ENCODE results near the gene SELENOO. TPM values are rescaled to one million over a fixed set of nuclear protein-coding genes. Genes with fewer than 3 reads are reported as not detected.
"Not testable (repeated sequence)": the region's sequence is repeated elsewhere in the genome, so short reads cannot be mapped to it uniquely, and the experiment has no call there.

Gene SELENOO
- total RNA-seq, 1 donor from 2014 or later = 28.3 TPM

DNA sequence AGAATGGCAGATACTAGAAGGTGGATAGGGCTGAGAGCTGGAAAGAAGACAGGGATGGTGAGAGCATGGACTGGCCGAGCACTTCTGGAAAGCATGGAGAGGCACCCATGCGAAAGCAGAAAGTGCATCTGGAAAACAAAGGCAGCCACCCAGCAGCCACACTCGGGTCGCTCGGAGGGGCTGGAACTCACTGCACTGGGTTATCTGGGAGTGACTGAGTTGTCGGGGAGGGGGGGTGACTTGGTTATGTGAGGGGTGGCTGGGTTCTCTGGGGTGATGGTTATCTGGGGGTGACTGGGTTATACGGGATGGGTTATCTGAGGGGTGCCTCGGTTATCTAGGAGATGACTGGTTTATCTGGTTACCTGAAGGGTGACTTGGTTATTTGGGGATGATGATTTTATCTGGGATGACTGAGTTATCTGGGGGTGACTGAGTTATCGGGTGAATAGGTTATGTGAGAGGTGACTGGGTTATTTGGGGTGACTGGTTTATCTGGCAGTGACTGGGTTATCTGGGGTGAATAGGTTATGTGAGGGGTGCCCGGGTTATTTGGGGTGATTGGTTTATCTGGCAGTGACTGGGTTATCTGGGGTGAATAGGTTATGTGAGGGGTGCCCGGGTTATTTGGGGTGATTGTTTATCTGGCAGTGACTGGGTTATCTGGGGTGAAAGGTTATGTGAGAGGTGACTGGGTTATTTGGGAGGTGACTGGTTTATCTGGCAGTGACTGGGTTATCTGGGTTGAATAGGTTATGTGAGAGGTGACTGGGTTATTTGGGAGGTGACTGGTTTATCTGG, 32.9 kb upstream of the SELENOO start:
- H3K4me3 Mint-ChIP-seq = peak overlapping the region; percentile 74
- no peaks in the 10 kb centered on the region for H3K9me3 Mint-ChIP-seq
- TF ChIP-seq, protein P1, sequence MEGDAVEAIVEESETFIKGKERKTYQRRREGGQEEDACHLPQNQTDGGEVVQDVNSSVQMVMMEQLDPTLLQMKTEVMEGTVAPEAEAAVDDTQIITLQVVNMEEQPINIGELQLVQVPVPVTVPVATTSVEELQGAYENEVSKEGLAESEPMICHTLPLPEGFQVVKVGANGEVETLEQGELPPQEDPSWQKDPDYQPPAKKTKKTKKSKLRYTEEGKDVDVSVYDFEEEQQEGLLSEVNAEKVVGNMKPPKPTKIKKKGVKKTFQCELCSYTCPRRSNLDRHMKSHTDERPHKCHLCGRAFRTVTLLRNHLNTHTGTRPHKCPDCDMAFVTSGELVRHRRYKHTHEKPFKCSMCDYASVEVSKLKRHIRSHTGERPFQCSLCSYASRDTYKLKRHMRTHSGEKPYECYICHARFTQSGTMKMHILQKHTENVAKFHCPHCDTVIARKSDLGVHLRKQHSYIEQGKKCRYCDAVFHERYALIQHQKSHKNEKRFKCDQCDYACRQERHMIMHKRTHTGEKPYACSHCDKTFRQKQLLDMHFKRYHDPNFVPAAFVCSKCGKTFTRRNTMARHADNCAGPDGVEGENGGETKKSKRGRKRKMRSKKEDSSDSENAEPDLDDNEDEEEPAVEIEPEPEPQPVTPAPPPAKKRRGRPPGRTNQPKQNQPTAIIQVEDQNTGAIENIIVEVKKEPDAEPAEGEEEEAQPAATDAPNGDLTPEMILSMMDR (IDR thresholded peaks at IDR 0.05; ENCODE audit: unreplicated experiment) = no peak
- DNase-seq (ENCODE audit: low spot score in 2 of 2, unreplicated experiment in 2 of 2) = no peak
- H3K27me3 Mint-ChIP-seq (ENCODE audit: low read depth) = peaks cover 26% of the 10 kb centered on the region
- peaks cover 8% of the 10 kb centered on the region for H3K4me1 Mint-ChIP-seq
- no peaks in the 10 kb centered on the region for H3K36me3 Mint-ChIP-seq
- no peak overlapping the region for H3K27ac Mint-ChIP-seq

DNA sequence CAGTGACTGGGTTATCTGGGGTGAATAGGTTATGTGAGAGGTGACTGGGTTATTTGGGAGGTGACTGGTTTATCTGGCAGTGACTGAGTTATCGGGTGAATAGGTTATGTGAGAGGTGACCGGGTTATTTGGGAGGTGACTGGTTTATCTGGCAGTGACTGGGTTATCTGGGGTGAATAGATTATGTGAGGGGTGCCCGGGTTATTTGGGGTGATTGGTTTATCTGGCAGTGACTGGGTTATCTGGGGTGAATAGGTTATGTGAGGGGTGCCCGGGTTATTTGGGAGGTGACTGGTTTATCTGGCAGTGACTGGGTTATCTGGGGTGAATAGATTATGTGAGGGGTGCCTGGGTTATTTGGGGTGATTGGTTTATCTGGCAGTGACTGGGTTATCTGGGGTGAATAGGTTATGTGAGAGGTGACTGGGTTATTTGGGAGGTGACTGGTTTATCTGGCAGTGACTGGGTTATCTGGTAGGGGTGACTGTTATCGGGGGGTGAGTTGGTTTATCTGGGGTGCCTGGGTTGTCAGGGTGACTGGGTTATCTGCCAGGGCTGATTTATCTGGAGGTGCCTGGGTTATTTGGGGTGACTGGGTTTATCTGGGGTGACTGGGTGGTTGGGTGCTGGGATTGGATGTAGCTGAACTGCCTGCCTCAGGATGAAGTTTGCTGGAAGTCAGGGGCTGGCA, 32.2 kb upstream of the SELENOO start:
- H3K27ac Mint-ChIP-seq; H3K36me3 Mint-ChIP-seq; H3K4me1 Mint-ChIP-seq; H3K9me3 Mint-ChIP-seq; DNase-seq (ENCODE audit: low spot score in 2 of 2, unreplicated experiment in 2 of 2): not testable (repeated sequence)
- H3K27me3 Mint-ChIP-seq (ENCODE audit: low read depth) = peaks cover 26% of the 10 kb centered on the region
- peak overlapping the region; percentile 74 for H3K4me3 Mint-ChIP-seq

DNA sequence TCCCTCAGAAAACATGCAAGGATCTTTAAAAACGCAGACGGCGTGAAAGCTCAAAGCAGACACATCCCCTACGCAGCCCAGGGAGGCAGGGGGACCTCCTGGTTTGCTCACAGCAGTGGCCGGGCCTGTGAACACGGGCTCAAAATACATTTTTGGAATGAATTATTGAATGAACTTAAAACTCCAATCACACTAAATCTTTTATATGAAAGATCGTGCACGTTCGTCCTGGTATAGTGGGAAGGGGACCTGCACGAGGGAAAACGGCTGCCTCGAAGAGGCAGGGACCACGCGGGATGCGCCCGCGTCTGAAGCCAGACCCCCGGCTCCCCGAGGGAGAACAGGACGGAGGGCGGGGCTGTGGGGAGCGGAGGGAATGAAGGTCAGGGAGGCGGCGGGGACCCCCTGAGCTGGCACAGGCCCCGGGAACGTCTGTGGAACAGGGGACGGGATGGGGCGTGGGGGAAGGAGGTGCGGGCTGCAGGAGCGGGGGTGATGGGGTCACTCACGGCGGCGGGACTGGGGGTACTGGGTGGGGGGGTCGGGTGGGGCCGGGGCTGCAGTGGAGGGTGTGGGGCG, 31.5 kb upstream of the SELENOO start:
- peaks cover 26% of the 10 kb centered on the region for H3K27me3 Mint-ChIP-seq (ENCODE audit: low read depth)
- TF ChIP-seq, protein P1 (IDR thresholded peaks at IDR 0.05; ENCODE audit: unreplicated experiment) = no peak
- DNase-seq (ENCODE audit: low spot score in 2 of 2, unreplicated experiment in 2 of 2) = no peak
- no peaks in the 10 kb centered on the region for H3K9me3 Mint-ChIP-seq
- peaks cover 8% of the 10 kb centered on the region for H3K4me1 Mint-ChIP-seq
- peak overlapping the region; percentile 74 for H3K4me3 Mint-ChIP-seq
- H3K27ac Mint-ChIP-seq = peak overlapping the region; percentile 39
- no peaks in the 10 kb centered on the region for H3K36me3 Mint-ChIP-seq

DNA sequence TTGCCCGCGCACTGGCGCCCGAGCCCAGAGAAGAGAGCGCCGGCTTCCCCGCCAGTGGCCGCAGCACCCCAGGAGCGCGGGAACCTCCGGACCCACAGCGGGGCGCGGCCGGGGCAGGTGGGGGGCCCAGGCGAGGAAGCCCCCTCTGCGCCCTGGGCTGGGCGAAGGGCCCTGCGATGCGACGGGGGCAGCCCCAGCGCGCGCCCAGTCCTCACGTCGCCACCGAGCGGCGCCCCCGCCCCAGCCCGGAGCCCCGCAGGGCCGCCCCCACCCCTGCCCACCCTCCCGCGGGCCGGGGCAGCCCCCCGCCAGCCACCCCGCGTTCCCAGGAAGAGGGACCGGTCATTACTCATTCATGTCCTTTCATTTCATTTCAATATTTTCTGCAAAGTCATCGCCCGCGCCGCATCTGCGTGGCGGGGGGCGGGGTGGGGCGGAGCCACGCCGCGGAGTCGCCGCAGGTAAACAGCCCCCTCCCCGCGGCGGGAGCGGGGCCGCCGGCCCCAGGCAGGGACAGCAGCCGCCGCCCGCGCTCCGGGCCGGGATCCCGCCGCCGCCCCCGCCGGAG, 31.0 kb upstream of the SELENOO start:
- H3K36me3 Mint-ChIP-seq = no peaks in the 10 kb centered on the region
- peak overlapping the region; percentile 54 for H3K4me3 Mint-ChIP-seq
- TF ChIP-seq, protein P1 (IDR thresholded peaks at IDR 0.05; ENCODE audit: unreplicated experiment) = no peak
- DNase-seq (ENCODE audit: low spot score in 2 of 2, unreplicated experiment in 2 of 2) = no peak
- no peaks in the 10 kb centered on the region for H3K9me3 Mint-ChIP-seq
- peaks cover 8% of the 10 kb centered on the region for H3K4me1 Mint-ChIP-seq
- H3K27ac Mint-ChIP-seq = no peak overlapping the region
- peaks cover 26% of the 10 kb centered on the region for H3K27me3 Mint-ChIP-seq (ENCODE audit: low read depth)

DNA sequence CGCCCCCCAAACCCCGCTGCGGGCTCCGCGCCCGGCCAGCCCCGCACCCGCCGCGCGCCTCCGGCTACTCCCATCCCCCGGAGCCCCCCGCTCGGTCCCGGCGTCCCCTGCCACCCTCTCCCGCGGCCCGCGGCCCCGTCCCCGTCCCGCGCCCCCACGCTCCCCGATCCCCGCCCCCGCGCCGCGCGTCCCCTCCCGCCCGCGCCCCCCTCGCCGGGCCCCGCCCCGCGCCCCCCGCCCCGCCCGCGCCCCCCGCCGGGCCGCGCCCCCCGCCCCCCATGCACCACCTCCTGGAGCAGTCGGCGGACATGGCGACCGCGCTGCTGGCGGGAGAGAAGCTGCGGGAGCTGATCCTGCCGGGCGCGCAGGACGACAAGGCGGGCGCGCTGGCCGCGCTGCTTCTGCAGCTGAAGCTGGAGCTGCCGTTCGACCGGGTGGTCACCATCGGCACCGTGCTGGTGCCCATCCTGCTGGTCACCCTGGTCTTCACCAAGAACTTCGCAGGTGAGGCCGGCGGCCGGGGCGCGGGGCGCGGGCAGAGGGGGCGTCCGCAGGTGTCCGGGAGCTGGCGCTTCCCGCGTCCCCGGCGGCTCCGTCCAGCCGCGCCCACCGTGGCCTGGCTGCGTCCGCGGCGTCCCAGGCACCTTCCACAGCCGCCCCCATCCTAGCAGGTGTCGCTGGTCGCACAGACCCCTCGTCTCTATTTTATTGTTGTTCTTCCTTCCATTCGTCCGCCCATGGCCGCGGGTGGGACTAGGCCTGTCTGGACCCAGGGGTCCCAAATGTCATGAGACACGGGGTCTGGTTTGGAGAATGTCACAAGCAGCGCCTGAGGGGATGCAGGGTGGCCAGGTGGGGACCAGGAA, 30.1 kb upstream of the SELENOO start, which contains the start of gene PANX2:
PANX2 (plus strand) TSS at position 279 of the 866 bp plus-strand sequence; CDS start at position 279, 0 bp downstream.
- Mint-ChIP-seq H3K4me3 (peak within 1 kb of the TSS; percentile 78), H3K27ac (peak within 1 kb of the TSS; percentile 61), H3K27me3 (ENCODE audit: low read depth) (peaks cover 22% of the 10 kb centered on the region), H3K36me3 (no peaks in the 10 kb centered on the region), H3K9me3 (no peaks in the 10 kb centered on the region), H3K4me1 (peaks cover 8% of the 10 kb centered on the region)
- no peak for DNase-seq (ENCODE audit: low spot score in 2 of 2, unreplicated experiment in 2 of 2)
- TF ChIP-seq, protein P1 (IDR thresholded peaks at IDR 0.05; ENCODE audit: unreplicated experiment) = no peak

Measured in mesothelial cell of epicardium (in vitro differentiated cells).